Raji (cell line): ENCODE measurements around the gene ZMAT5.

ENCODE experiments used
- POLR2A ChIP-seq: IDR thresholded peaks from 2 replicates; pipeline ENCODE4 v1.6.1; 2011; ENCODE audit warnings: low read depth, low read length, control low read depth; ENCODE audit not compliant: insufficient read depth

Gene ZMAT5

DNA sequence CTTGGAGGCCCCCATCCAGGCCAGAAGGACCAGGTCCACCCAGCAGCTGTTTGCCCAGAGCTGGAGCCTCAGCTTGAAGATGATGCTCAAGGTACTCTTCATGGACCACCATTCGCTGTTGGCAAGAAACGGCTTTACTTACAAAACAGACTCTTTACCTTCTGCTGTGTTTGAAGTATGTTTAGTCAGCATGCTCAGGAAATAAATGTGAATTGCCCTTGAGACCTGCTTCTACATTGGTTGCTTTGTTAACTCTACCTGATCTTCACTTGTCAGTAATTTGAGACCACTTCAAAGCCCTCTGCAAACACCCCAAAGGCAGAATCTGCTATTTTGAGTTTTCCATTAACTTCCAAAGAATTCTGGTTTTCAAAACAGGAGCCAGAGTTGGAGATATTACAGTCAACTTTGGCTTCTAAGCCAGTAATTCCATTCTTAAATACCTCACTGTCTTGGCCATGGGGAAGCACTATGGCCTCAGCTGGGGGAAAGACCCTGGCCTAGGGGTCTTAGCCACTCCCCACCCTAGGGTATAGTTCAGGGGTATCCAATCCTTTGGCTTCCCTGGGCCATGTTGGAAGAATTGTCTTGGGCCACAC lies 3.0 kb upstream of the ZMAT5 start:
- no peak for TF ChIP-seq POLR2A

DNA sequence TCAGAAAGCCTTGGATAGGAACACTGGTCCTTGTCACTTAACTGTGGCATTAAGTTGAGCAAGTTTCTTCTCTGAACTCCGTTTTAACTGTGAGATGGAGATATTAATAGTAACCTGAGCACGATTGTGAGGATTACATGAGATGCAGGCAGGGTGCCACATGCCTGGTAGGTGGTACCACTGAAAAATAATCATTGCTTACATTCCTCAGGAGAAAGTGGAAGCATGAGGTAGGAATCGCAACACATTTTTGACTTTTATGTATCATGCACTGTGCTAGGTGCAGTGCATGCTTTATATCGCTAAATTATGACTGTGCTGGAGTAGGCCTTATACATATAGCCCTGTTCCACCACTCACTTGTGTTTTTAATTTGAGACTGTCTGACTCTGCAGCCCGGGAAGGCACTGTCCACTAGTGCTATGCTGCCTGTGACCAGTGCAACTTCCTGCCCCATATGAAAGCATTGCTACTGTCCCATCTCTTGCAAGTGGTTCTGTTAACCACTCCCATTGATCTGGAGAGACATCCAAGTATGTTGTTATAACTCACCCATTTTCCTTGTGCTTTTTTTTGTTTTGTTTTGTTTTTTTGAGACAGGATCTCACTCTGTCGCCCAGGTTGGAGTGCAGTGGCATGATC lies 1.4 kb upstream of the ZMAT5 start:
- no peak for TF ChIP-seq POLR2A

DNA sequence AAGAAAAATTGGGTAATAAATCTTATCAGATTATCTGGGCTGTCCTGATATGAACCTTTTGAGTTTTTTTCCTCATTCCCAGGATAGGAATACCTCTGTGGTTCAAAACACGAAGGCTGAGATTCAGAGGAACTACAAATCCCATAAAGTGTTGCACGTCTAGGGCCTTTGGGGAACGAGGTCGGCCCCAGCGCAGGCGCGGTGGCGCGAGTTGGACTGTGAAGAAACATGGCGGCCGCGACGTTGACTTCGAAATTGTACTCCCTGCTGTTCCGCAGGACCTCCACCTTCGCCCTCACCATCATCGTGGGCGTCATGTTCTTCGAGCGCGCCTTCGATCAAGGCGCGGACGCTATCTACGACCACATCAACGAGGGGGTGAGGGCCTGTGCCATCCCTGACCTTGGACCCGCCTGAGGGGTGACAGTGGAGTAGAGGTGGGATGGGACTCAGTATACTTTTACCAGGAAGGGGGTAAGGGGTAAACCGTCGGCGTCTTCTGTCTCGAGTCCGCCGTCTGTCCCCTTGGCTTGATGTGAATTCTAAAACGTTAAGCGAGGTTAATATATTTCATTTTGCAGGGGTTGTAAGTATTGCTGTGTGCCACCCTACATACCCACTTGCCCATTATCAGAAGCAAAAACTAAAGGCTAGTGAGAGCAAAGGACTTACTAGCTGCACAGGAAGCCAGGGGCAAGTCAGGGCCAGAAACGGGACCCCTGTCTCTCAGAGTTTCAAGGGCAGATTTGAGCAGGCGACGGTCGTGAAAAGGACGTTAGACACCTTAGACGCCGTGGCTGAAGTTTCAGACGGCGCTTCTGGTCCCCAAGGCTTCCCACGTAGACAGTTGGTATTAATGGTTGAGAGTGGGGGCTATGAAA lies 604 bp upstream of the ZMAT5 start, which contains the start of gene UQCR10:
TSS of gene UQCR10 (plus strand) at position 199 of the 881 bp plus-strand sequence. CDS start at position 229, 30 bp downstream.
- TF ChIP-seq POLR2A = peak; percentile 88

DNA sequence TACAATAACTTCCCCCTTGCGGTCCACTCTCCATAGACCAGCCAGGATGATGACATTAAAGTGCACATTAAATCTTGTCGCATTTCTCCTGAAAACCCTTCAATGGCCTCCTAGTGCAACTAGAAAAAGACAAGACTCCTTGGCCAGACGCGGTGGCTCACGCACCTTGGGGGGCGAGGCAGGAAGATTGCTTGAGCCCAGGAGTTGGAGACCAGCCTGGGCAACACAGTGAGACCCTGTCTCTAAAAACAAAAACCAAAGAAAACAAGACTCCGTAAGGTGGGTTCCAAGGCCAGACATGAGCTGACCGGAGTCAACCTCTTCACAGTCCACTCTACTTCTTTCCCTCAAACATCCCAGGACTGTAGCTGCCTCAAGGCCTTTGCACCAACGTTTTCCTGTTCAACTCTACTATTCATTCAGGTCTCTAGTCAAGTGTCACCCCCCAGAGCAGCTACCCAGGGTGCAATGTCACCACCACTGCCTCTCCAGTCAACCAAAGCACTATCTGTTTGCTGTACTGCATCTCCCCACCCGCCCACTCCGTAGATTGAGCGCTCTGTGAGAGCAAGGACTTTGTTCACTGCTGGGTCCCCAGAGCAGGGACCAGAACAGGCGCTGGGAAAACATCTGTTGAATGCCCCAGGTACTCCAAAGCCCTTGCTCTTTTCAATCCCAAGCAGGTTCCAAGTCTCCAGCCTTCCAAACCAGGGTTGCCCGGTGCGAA lies 739 bp downstream of the ZMAT5 start:
- no peak for TF ChIP-seq POLR2A

DNA sequence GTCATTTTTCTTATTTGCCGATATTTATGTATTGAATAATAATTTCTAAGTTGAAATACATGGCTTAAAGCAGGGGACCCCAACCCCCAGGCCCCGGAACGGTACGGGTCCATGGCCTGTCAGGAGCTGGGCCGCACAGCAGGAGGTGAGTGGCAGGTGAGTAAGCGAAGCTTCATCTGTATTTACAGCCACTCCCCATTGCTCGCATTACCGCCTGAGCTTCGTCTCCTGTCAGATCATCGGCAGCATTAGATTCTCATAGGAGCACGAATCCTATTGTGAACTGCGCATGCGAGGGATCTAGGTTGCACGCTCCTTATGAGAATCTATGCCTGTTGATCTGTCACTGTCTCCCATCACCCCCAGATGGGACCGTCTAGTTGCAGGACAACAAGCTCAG lies 4.5 kb downstream of the ZMAT5 start:
- TF ChIP-seq POLR2A = no peak

DNA sequence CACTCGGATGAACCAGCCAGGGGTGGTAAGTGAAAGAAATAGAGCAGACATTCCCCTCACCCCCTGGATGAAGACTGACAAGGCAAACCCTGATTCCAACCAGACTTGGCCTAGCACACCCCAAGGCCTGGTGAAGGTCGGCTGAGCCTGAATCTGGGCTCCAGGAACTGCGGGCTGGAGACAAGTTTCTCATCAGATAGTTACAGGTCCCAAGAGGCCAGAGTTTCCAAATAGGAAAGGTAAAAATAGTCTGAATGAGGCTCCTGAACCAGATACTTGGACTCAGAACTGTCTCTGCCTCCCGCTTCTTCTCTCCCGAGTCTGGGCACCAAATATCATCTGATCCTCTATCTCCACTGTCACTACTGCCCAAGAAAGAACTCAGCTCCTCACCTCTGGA lies 7.8 kb downstream of the ZMAT5 start:
- TF ChIP-seq POLR2A = no peak

DNA sequence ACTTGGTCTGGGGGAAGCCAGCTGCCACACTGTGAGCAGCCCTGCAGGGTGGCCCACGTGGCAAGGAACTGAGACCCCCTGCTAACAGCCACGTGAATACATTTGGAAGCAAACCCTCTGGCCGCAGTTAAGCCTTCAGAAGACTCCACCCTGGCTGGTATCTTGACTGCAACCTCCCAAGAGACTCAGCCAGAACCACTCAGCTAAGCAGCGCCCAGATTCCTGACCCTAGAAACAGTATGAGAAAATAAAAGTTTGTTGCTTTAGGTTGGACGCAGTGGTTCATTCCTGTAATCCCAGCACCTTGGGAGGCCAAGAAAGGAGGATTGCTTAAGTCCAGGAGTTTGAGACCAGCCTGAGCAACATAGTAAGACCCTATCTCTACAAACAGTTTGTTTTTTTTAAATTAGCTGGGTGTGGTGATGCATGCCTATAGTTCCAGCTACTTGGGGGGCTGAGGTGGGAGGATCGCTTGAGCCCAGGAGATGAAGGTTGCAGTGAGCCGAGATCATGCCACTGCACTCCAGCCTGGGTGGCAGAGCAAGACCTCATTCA lies 8.7 kb downstream of the ZMAT5 start:
- no peak for TF ChIP-seq POLR2A

DNA sequence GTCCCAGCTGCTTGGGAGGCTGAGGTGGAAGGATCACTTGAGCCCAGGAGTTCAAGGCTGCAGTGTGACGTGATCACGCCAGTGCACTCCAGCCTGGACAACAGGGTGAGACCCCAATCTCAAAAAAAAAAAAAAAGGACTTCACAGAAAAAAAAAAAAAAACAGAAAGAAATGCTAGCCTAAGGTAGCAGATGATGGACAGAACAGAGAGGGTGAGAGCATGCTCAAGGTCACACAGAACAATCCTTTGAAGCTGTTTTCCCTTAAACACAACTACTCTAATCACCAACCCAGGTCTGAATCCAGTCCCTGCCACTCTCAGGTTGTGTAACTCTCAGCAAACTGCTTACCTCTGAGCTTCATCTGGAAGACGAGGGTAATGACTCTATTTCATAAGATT lies 9.7 kb downstream of the ZMAT5 start:
- TF ChIP-seq POLR2A = no peak

DNA sequence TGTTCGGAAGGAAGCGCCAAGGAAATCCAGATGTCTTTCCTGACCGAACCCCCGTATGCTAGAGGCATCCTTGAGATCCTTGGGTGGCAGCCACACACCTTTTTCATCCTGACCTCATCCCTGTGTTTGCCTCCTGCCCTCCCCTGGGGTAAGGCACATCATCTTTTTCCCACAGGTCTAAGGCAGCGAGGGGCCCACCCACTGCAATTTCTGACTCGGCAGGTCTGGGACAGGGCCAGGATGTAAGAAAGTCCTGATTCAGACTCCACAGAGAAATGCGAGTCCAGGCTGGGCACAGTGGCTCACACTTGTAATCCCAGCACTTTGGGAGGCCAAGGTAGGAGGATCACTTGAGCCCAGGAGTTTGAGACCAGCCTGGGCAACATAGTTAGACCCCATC lies 10.5 kb downstream of the ZMAT5 start:
- no peak for TF ChIP-seq POLR2A

DNA sequence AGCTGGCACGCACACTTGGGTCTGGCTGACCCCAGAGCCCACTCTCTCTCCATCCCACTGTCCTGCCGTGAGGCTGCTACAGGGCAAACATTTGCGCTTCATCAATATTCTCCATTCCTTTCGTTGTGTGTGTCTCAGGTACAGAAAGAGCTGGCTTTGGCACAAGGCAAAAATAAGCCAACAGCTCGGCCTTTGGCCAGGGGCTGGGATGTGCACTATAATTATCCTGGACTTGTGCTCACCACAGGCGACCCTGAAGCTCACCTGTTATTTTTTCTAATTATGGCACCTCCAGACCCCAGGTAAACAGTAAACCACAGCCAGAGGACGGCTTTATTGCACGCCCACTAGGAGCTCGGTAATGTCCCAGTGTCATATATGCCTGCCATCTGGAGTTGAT lies 10.9 kb downstream of the ZMAT5 start:
- TF ChIP-seq POLR2A = no peak

DNA sequence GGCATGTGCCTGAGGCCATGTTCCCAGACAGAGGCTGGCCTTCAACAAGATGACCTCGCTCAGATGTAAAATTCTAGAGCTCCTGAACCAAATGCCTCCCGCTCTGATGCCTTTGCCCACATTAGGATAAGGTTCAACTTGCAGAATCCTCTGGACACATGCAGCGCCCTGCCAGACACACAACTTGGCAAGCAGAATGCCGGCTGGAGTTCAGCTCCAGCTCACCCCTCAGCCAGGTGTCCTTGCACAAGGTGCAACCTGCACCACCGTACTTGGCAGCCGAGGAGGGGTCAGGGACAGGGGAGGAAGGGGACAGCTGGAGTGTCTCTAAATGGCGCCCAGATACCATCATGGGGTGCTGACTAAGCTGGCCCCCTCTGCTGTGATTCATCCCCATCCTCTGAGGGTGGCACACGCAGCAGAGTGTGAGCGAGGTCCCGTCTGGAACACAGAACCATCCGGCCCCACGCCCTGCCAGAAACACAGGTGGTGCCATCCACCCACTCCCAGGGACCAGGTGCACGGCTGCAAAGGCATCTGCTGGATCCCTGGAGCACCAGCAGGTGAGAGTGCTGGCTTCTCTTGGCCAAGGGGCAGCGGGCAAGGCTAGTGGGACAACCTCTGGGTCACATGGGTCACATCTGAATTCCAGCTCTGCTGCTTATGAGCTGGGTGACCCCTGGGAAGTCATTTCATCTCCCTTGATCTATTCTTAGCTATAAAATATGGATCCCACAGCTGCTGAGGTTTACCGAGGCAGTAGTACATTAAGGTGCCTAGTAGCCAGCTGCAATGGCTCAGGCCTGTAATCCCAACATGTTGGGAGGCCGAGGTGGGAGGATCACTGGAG lies 12.8 kb downstream of the ZMAT5 start:
- no peak for TF ChIP-seq POLR2A

DNA sequence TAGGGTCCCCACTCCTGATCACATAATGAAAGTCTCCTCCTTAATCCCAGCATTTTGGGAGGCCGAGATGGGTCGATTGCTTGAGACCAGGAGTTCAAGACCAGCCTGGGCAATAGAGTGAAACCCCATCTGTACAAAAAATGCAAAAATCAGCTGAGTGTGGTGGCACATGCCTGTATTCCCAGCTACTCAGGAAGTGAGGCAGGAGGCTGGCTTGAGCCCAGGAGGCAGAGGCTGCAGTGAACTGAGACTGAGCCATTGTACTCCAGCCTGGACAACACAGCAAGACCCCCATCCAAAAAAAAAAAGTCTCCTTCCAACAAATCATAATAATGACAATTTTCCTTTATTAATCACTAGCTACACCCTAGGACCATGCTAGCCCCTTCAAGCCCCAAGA lies 15.1 kb downstream of the ZMAT5 start:
- no peak for TF ChIP-seq POLR2A

DNA sequence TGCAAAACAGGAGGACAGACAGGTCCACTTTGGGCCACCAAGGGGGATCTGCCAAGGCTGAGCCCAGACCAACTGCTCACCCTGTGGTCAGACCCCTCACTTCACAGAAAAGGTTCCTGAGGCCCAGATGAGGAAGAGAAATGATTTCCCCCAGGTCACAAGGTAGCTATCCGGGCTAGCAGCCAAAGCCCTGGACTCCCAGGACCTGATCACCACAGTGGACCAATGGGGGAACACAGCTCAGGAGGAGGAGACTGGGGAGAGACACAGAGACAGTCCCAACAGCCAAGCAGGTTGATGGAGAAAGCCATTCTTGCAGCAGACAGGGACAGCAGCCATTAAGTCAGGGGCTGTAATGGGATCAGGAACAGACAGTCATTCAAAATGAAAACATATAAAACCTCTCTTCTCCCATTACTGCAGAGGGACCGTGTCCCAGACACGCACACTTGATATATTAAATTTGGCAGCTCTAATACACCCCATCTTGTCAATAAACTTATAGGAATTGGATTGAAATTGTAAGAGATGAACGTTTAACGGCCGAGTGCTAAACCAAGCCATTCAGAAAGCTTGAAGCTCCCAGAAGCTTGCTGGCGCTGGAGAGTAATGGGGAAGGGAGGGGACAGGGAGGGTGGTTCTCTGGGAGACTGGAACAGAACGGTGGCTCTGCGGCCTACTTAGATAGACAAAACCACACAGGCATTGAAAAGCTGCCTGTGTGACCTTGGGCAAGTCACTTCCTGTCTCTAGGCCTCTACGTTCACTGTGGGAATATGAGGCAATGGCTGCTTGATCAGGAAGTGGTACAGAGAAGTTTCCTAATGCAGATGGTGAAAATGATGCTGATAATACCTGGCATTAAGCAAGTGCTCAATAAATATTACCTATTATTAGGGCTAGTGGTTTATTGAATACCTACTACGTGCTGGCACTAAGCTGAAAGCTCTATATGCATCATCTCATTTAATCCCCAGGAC lies 16.0 kb downstream of the ZMAT5 start:
- TF ChIP-seq POLR2A = no peak
